Stimulated activated CD4-positive, alpha-beta T cell treated with anti-CD3 and anti-CD28 coated beads, Interleukin-2, amount 100 ng/mL, for 24 hours (primary cell): ENCODE results near the gene CNN2.
A peak's percentile ranks its signal among the peaks of the same experiment; 100 is the strongest.

ENCODE experiments used
- DNase-seq, 2 donors: peaks; one replicate each; pipeline ENCODE4 v3.0.0-alpha.2; 2020

The CNN2 gene

GRCh38 chr19:1053176-1054101, 27.0 kb downstream of the CNN2 start:
- DNase-seq, result no peak

GRCh38 chr19:1054102-1055027, 28.0 kb downstream of the CNN2 start:
- DNase-seq, result no peak

GRCh38 chr19:1055028-1055425, 28.6 kb downstream of the CNN2 start:
- no peak for DNase-seq

- no peak for DNase-seq
Measured at GRCh38 chr19:1055886-1056620, 29.6 kb downstream of the CNN2 start.

- DNase-seq, result no peak
Measured at GRCh38 chr19:1057176-1057855, 30.9 kb downstream of the CNN2 start.

GRCh38 chr19:1058112-1058511, 31.7 kb downstream of the CNN2 start:
- DNase-seq, result no peak

GRCh38 chr19:1060689-1061088, 34.3 kb downstream of the CNN2 start:
- no peak for DNase-seq

- DNase-seq, result no peak
Measured at GRCh38 chr19:1061987-1062386, 35.6 kb downstream of the CNN2 start.

- no peak for DNase-seq
Measured at GRCh38 chr19:1062387-1063029, 36.1 kb downstream of the CNN2 start.

GRCh38 chr19:1063030-1063908, 36.9 kb downstream of the CNN2 start:
- DNase-seq, result peak; percentile 59 to 61

GRCh38 chr19:1063909-1064660, 37.7 kb downstream of the CNN2 start:
- DNase-seq, result no peak

GRCh38 chr19:1064661-1065605, 38.5 kb downstream of the CNN2 start:
- peak; percentile 77 to 81 for DNase-seq

- no peak for DNase-seq
Measured at GRCh38 chr19:1065606-1066109, 39.2 kb downstream of the CNN2 start.

GRCh38 chr19:1066251-1066747, 39.9 kb downstream of the CNN2 start:
- no peak for DNase-seq

- peak; percentile 78 to 87 for DNase-seq
Measured at GRCh38 chr19:1066748-1067340, 40.4 kb downstream of the CNN2 start, which contains the start of gene ARHGAP45. ARHGAP45 (plus strand) TSS chr19:1067167; CDS start chr19:1067406, 239 bp downstream.

GRCh38 chr19:1067341-1067957, 41.0 kb downstream of the CNN2 start:
- peak in 1 of 2 donors; percentile 70 for DNase-seq
